GM23338 (cell line): ENCODE measurements around the gene TSPAN5.

ENCODE experiments used
- EZH2 ChIP-seq: fragments of 200-600 bp; sonication (generic); IDR thresholded peaks from one replicate; pipeline ENCODE4 v1.8.0; 2017; ENCODE audit warnings: antibody characterized with exemption, mild to moderate bottlenecking, low read depth; ENCODE audit not compliant: unreplicated experiment
- JUNB ChIP-seq: IDR thresholded peaks from one replicate; pipeline ENCODE4 v1.6.1; 2016; ENCODE audit warnings: antibody characterized with exemption; ENCODE audit not compliant: unreplicated experiment
- POLR2AphosphoS5 ChIP-seq: IDR thresholded peaks from 2 replicates; pipeline ENCODE4 v1.6.1; 2016; ENCODE audit warnings: antibody characterized with exemption, low read depth
- TF ChIP-seq, protein P1 (sequence below), 2 experiments: fragments of 200-600 bp in 1 of 2; sonication (generic) in 1 of 2; conservative IDR thresholded peaks; 2 replicates each; pipeline versions ENCODE4 v1.5.1 to v1.6.1; 2016 to 2017; ENCODE audit warnings: antibody characterized with exemption in 2 of 2, low read depth in 2 of 2, mild to moderate bottlenecking in 2 of 2, moderate library complexity in 1 of 2

DNA sequence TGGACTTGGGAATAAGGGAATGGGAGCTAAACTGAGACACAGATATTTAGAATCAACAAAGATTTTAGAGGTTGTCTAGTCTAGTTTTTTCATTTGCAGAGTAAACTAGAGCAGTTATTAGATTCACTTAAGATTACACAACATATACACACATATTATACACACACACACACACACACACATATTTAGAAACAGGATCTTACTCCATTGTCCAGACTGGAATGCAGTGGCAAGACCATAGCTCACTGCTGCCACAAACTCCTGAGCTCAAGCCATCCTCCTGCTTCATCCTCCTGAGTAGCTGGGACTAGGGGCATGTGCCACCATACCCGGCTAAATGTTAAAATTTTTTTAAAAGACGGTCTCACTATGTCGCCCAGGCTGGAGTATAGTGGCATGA, 127.8 kb downstream of the TSPAN5 start:
- TF ChIP-seq JUNB (no peak), EZH2 (no peak), POLR2AphosphoS5 (no peak)
- TF ChIP-seq, protein P1, sequence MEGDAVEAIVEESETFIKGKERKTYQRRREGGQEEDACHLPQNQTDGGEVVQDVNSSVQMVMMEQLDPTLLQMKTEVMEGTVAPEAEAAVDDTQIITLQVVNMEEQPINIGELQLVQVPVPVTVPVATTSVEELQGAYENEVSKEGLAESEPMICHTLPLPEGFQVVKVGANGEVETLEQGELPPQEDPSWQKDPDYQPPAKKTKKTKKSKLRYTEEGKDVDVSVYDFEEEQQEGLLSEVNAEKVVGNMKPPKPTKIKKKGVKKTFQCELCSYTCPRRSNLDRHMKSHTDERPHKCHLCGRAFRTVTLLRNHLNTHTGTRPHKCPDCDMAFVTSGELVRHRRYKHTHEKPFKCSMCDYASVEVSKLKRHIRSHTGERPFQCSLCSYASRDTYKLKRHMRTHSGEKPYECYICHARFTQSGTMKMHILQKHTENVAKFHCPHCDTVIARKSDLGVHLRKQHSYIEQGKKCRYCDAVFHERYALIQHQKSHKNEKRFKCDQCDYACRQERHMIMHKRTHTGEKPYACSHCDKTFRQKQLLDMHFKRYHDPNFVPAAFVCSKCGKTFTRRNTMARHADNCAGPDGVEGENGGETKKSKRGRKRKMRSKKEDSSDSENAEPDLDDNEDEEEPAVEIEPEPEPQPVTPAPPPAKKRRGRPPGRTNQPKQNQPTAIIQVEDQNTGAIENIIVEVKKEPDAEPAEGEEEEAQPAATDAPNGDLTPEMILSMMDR (conservative IDR thresholded peaks at IDR 0.05; ENCODE audit: low read depth in 2 of 2) = no peak
